Calu3 (cell line): ENCODE data around the gene DCP1B. TPM values are rescaled to one million over a fixed set of nuclear protein-coding genes. Genes with fewer than 3 reads are reported as not detected.

Experiments
- BruUV-seq: library from RNA; stranded (reverse); fragments of 400-500 nt; replicated peaks from 2 replicates; lab custom pipeline; 2021; lab: Mats Ljungman, UMichigan
- CTCF ChIA-PET: fragments of 300-600 bp; sonication (Branson Sonifier 250); formaldehyde crosslinking; loops from one replicate; lab custom pipeline; 2022; ENCODE audit warnings: antibody characterized with exemption; lab: Charles Lee
- DNase-seq: peaks from one replicate; pipeline ENCODE4 v3.0.0; 2022
- H3K27ac Mint-ChIP-seq: one replicate; pipeline ENCODE4 v1.8.0; 2022; ENCODE audit warnings: mixed read lengths; ENCODE audit not compliant: unreplicated experiment
- H3K27me3 Mint-ChIP-seq: one replicate; pipeline ENCODE4 v1.8.0; 2022; ENCODE audit warnings: mixed read lengths; ENCODE audit not compliant: unreplicated experiment
- H3K36me3 Mint-ChIP-seq: one replicate; pipeline ENCODE4 v1.8.0; 2022; ENCODE audit warnings: mild to moderate bottlenecking, moderate library complexity, mixed read lengths; ENCODE audit not compliant: insufficient read depth, unreplicated experiment
- H3K4me1 Mint-ChIP-seq: one replicate; pipeline ENCODE4 v1.8.0; 2022; ENCODE audit warnings: mild to moderate bottlenecking, low read depth, mixed read lengths; ENCODE audit not compliant: unreplicated experiment
- H3K4me3 Mint-ChIP-seq: one replicate; pipeline ENCODE4 v1.8.0; 2022; ENCODE audit warnings: mild to moderate bottlenecking, low read depth, moderate library complexity, mixed read lengths; ENCODE audit not compliant: unreplicated experiment
- H3K9me3 Mint-ChIP-seq: one replicate; pipeline ENCODE4 v1.8.0; 2022; ENCODE audit warnings: low read depth, mixed read lengths; ENCODE audit not compliant: unreplicated experiment
- CTCF ChIP-seq: fragments of 200-600 bp; IDR thresholded peaks from one replicate; pipeline ENCODE4 v1.8.0; 2022; ENCODE audit warnings: antibody characterized with exemption; ENCODE audit not compliant: unreplicated experiment
- intact Hi-C: fragments of 100-400 bp; cut with micrococcal nuclease; formaldehyde crosslinking; loops from one replicate; pipeline ENCODE4 v1.10.0; 2022; ENCODE audit not compliant: unreplicated experiment
- total RNA-seq: library from RNA; stranded (reverse); gene quantifications from 2 replicates; pipeline ENCODE4 v1.2.3, GENCODE V29; 2022

DCP1B gene
- total RNA-seq, 1 experiment from 2014 or later: 6.3 TPM

- no TSS peak for BruUV-seq
- Mint-ChIP-seq H3K27ac (no peak overlapping the region), H3K4me1 (peaks cover 8% of the 10 kb centered on the region), H3K27me3 (peaks cover 66% of the 10 kb centered on the region), H3K4me3 (no peak overlapping the region), H3K9me3 (no peaks in the 10 kb centered on the region), H3K36me3 (no peaks in the 10 kb centered on the region)
- intact Hi-C loops: no loop called here
- CTCF ChIA-PET: no interaction called here
- no peak for DNase-seq
- no peak for TF ChIP-seq CTCF
Measured at GRCh38 chr12:1934068-1934467, 70.2 kb downstream of the DCP1B start.

GRCh38 chr12:1933342-1934051 lies 70.8 kb downstream of the DCP1B start:
- peaks cover 72% of the 10 kb centered on the region for H3K27me3 Mint-ChIP-seq
- no peaks in the 10 kb centered on the region for H3K9me3 Mint-ChIP-seq
- H3K4me3 Mint-ChIP-seq: no peak overlapping the region
- H3K27ac Mint-ChIP-seq: no peak overlapping the region
- intact Hi-C loops: no loop called here
- BruUV-seq: no TSS peak
- no peak for TF ChIP-seq CTCF
- H3K4me1 Mint-ChIP-seq: peaks cover 8% of the 10 kb centered on the region
- CTCF ChIA-PET: interaction anchor here (0.5 kb wide), 1 partner anchor 1688 kb away, joined by 3 read pairs; no protein-coding TSS in a partner anchor
- no peak for DNase-seq
- no peaks in the 10 kb centered on the region for H3K36me3 Mint-ChIP-seq

- intact Hi-C loops: no loop called here
- peaks cover 8% of the 10 kb centered on the region for H3K4me1 Mint-ChIP-seq
- H3K4me3 Mint-ChIP-seq: no peak overlapping the region
- no peaks in the 10 kb centered on the region for H3K9me3 Mint-ChIP-seq
- TF ChIP-seq CTCF: no peak
- H3K27ac Mint-ChIP-seq: no peak overlapping the region
- CTCF ChIA-PET: no interaction called here
- H3K27me3 Mint-ChIP-seq: peaks cover 84% of the 10 kb centered on the region
- no TSS peak for BruUV-seq
- no peaks in the 10 kb centered on the region for H3K36me3 Mint-ChIP-seq
- DNase-seq: no peak
Measured at GRCh38 chr12:1932264-1932777, 71.9 kb downstream of the DCP1B start.

- DNase-seq: no peak
- CTCF ChIA-PET: no interaction called here
- TF ChIP-seq CTCF: no peak
- peaks cover 7% of the 10 kb centered on the region for H3K4me1 Mint-ChIP-seq
- H3K36me3 Mint-ChIP-seq: no peaks in the 10 kb centered on the region
- H3K27me3 Mint-ChIP-seq: peaks cover 90% of the 10 kb centered on the region
- H3K27ac Mint-ChIP-seq: no peak overlapping the region
- BruUV-seq: no TSS peak
- H3K9me3 Mint-ChIP-seq: no peaks in the 10 kb centered on the region
- H3K4me3 Mint-ChIP-seq: no peak overlapping the region
- intact Hi-C loops: no loop called here
Measured at GRCh38 chr12:1931642-1932041, 72.6 kb downstream of the DCP1B start.
